Measurements from ENCODE around the gene NRXN3. TPM values are rescaled to one million over a fixed set of nuclear protein-coding genes. Genes with fewer than 3 reads are reported as not detected.
A peak's percentile ranks its signal among the peaks of the same experiment; 100 is the strongest.

Gene NRXN3
- polyA plus RNA-seq, 1 of the 3 experiments (the other 2 are of a cell fraction): 1.6 TPM

DNA sequence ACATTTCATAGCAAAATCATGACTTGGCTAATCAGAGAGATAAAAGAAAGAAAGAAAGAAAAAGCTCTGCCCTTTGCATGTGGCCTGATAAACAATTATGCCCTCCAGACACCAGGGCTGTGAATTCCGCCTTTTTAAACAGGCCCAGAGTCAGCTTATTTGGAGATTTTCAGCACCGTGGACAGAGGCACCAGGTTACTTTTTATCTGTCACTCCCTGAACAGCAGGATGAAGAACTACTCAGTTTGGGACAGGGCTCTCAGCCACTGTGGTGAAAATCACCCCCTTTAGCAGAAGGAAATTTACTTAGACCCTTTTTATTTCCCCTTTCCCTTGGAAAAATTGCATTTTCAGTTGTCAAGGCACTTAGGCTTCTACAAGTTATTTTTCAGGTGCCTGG is 359.9 kb downstream of the NRXN3 start:
- ChIA-PET POLR2A (no interaction called here), CTCF (interaction anchor here (1.5 kb wide), 1 partner anchor 36 kb away, joined by 4 read pairs; no protein-coding TSS in a partner anchor)
- no peaks in the 10 kb centered on the region for H3K4me1 ChIP-seq (ENCODE audit: control insufficient read depth in 1 of 2, insufficient read depth in 2 of 2, low read depth in 1 of 2, low read length in 1 of 2)
- no peaks in the 10 kb centered on the region for H3K36me3 ChIP-seq (replicated peaks in 1 of 2; ENCODE audit: control insufficient read depth in 1 of 2, insufficient read depth in 2 of 2, low read length in 1 of 2)
- H3K9ac ChIP-seq: no peak overlapping the region
- H3K9me2 ChIP-seq: no peaks in the 10 kb centered on the region
- no peaks in the 10 kb centered on the region for H4K20me1 ChIP-seq (ENCODE audit: insufficient read depth)
- H3K27me3 ChIP-seq (ENCODE audit: insufficient read depth): no peaks in the 10 kb centered on the region
- H3F3A ChIP-seq (replicated peaks; ENCODE audit: insufficient read depth): no peaks in the 10 kb centered on the region
- TF ChIP-seq, protein P1, sequence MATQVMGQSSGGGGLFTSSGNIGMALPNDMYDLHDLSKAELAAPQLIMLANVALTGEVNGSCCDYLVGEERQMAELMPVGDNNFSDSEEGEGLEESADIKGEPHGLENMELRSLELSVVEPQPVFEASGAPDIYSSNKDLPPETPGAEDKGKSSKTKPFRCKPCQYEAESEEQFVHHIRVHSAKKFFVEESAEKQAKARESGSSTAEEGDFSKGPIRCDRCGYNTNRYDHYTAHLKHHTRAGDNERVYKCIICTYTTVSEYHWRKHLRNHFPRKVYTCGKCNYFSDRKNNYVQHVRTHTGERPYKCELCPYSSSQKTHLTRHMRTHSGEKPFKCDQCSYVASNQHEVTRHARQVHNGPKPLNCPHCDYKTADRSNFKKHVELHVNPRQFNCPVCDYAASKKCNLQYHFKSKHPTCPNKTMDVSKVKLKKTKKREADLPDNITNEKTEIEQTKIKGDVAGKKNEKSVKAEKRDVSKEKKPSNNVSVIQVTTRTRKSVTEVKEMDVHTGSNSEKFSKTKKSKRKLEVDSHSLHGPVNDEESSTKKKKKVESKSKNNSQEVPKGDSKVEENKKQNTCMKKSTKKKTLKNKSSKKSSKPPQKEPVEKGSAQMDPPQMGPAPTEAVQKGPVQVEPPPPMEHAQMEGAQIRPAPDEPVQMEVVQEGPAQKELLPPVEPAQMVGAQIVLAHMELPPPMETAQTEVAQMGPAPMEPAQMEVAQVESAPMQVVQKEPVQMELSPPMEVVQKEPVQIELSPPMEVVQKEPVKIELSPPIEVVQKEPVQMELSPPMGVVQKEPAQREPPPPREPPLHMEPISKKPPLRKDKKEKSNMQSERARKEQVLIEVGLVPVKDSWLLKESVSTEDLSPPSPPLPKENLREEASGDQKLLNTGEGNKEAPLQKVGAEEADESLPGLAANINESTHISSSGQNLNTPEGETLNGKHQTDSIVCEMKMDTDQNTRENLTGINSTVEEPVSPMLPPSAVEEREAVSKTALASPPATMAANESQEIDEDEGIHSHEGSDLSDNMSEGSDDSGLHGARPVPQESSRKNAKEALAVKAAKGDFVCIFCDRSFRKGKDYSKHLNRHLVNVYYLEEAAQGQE (IDR thresholded peaks at IDR 0.05; ENCODE audit: low read depth, low read length): peak; percentile 86
- no peak for TF ChIP-seq TCF12 (IDR thresholded peaks at IDR 0.05)
- no peaks in the 10 kb centered on the region; the same call in 1 of the 2 replicates for H3K9me3 ChIP-seq
- no peak overlapping the region for H3K4me2 ChIP-seq
- no peak for DNase-seq
- no peak overlapping the region for H3K4me3 ChIP-seq (ENCODE audit: low read depth in 2 of 2, low read length in 1 of 2)
- H3K27ac ChIP-seq (ENCODE audit: low read depth in 2 of 2, low read length in 1 of 2): no peak overlapping the region
- no peak overlapping the region for H2AFZ ChIP-seq (ENCODE audit: low read depth)
- no peaks in the 10 kb centered on the region for H3K79me2 ChIP-seq (ENCODE audit: insufficient read depth)
- 17% methylated on average over 2 of the region's 2 CpGs for WGBS (ENCODE audit: low lambda C conversion rate)

GRCh38 chr14:78534141-78534540 is 364.0 kb downstream of the NRXN3 start:
- Histone ChIP-seq H2AFZ (ENCODE audit: low read depth) (no peak overlapping the region), H3K9ac (no peak overlapping the region), H3K27me3 (ENCODE audit: insufficient read depth) (no peaks in the 10 kb centered on the region), H3K36me3 (replicated peaks in 1 of 2; ENCODE audit: control insufficient read depth in 1 of 2, insufficient read depth in 2 of 2, low read length in 1 of 2) (no peaks in the 10 kb centered on the region), H3K9me2 (no peaks in the 10 kb centered on the region), H3K27ac (ENCODE audit: low read depth in 2 of 2, low read length in 1 of 2) (no peak overlapping the region), H3K4me1 (ENCODE audit: control insufficient read depth in 1 of 2, insufficient read depth in 2 of 2, low read depth in 1 of 2, low read length in 1 of 2) (no peaks in the 10 kb centered on the region), H3K4me2 (no peak overlapping the region), H3K9me3 (no peaks in the 10 kb centered on the region; the same call in 1 of the 2 replicates), H3K79me2 (ENCODE audit: insufficient read depth) (no peaks in the 10 kb centered on the region), H3K4me3 (ENCODE audit: low read depth in 2 of 2, low read length in 1 of 2) (no peak overlapping the region), H4K20me1 (ENCODE audit: insufficient read depth) (no peaks in the 10 kb centered on the region), H3F3A (replicated peaks; ENCODE audit: insufficient read depth) (no peaks in the 10 kb centered on the region)
- POLR2A ChIA-PET: no interaction called here
- WGBS (ENCODE audit: low lambda C conversion rate): 17% methylated on average over 2 of the region's 2 CpGs
- no peak for DNase-seq
- CTCF ChIA-PET: no interaction called here
- TF ChIP-seq, protein P2, sequence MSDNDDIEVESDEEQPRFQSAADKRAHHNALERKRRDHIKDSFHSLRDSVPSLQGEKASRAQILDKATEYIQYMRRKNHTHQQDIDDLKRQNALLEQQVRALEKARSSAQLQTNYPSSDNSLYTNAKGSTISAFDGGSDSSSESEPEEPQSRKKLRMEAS (IDR thresholded peaks at IDR 0.05; ENCODE audit: low read depth): no peak
- TF ChIP-seq USF1 (IDR thresholded peaks at IDR 0.05; ENCODE audit: borderline replicate concordance, low read depth) (no peak), YY1 (IDR thresholded peaks at IDR 0.05; ENCODE audit: low read depth) (no peak), RCOR1 (IDR thresholded peaks at IDR 0.05; ENCODE audit: low read length) (no peak), CHD2 (IDR thresholded peaks at IDR 0.05; ENCODE audit: low read length, partially characterized antibody) (no peak), TEAD4 (IDR thresholded peaks at IDR 0.05; ENCODE audit: borderline replicate concordance, insufficient read depth) (no peak)

All from SK-N-SH (cell line).